Middle frontal gyrus (tissue), 1 donor: ENCODE measurements around the gene RBMS3.

ENCODE experiments used
- DNase-seq: peaks from one replicate; pipeline ENCODE4 v3.0.0-alpha.2; 2015; ENCODE audit warnings: low spot score; ENCODE audit errors: extremely low spot score

Gene RBMS3

DNA sequence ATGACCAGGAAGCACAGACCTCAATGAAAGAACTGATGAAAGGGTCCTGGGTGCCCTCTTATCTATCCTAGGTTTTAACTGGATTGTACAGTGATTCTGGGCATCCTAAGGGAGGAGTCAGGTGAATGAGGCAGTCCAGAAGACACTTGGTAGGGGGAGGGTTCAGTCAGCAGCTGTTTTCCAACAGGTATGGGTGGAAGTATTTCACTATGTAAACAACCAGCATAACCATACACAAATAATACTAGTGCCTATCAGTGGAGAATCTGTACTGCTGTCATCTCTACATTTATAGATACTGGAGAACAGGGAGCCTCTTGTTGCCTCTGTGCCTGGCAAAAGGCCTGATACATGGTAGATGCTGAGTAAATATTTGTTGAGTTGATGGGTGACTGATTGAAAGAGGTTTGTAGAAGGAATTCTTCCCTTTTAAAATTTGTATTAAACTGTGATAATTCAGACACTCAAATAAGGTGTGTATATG, 328.5 kb downstream of the RBMS3 start:
- no peak for DNase-seq

- DNase-seq, result no peak
Observed at GRCh38 chr3:29610781-29611180, 329.9 kb downstream of the RBMS3 start.

DNA sequence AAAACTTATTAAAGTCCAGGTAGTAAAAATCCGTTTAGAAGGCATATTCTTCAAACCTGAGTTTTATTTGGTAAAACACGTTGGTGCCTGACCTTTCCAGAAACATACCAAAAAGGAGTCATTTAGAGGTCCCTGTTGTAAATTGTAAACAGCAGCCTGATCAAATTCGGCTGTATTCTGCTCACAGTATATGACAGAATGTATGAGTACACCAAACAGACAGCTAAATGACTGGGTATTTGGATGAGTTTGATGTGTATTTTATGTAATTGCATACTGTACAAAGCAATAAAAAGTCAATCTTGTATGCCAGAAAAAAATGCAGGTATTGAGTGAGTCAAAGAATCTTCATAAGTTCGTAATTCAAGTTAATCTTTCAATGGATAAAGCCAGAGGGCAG, 330.4 kb downstream of the RBMS3 start:
- DNase-seq, result no peak

DNA sequence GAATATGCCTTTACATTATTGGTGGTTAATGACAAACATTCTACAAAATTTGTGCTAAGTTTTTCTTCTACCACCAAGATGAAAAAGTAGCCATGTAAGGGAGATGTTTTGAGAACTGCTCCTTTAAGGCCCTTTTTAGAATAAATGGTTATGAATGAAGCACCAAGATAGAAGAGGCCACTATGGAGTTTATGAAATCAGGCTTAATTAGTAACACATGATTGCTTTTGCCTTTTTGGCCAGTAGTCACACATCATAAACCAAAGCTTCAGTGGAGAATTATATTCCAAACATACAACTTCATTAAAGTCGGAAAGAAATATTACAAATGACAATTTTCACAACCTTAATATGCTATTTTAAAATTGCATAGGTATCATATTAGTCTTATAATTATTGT, 331.7 kb downstream of the RBMS3 start:
- DNase-seq, result no peak

DNA sequence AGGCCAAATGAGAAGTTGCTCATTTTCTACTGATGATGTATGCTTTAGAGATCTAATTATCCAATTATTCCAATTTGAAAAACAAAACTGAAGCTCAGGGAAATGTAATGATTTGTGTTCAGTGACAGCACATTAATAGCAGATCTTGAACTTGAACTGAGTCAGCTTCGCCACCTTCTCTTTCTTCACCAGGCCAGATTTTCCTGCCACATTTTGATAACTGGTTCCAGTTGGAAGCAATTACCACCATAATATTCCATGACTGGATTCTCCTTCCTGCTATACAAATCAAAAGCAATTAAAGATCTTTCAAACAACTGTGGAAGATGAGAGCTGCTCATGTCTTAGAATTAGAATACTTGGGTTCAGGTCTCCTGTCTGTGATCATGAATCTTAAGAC, 334.1 kb downstream of the RBMS3 start:
- DNase-seq, result no peak

DNA sequence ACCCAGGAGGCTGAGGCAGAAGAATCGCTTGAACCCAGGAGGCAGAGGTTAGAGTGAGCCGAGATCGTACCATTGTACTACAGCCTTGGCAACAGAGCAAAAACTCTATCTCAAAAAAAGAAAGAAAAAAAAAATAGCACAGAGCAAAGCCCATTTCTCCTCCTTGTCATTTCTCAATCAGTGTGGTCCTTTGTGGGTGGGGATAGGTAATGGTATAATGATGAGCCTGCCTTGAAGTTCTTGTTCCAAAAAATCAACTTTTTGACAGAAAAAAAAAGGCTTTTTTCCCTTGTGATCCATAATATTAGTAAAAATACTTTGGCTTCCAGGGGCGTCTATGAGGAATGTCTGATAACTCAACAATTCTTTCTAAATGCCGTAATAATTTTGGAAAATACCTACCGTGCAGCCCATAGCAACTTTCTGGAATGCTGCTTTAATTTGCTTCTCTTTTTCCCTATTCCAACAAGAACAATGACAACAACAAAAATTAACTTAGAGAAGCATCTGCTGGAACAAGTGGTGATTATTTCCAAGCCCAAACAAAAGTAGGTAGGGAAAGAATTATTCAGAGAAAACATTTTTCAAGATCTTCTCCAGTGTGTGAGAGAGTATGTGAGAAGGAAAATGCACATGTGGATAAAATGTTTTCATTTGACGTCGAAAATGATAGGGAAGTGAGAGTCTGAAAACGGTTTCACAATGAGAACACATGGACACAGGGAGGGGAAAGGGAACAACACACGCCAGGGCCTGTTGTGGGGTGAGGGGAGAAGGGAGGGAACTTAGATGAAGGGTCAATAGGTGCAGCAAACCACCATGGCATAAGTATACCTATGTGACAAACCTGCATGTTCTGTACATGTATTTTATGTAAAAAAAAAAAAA, 337.8 kb downstream of the RBMS3 start:
- no peak for DNase-seq

- no peak for DNase-seq
Observed at GRCh38 chr3:29619676-29620075, 338.8 kb downstream of the RBMS3 start.

- no peak for DNase-seq
Observed at GRCh38 chr3:29627136-29628117, 346.6 kb downstream of the RBMS3 start.

- DNase-seq, result no peak
Observed at GRCh38 chr3:29628795-29629194, 347.9 kb downstream of the RBMS3 start.

DNA sequence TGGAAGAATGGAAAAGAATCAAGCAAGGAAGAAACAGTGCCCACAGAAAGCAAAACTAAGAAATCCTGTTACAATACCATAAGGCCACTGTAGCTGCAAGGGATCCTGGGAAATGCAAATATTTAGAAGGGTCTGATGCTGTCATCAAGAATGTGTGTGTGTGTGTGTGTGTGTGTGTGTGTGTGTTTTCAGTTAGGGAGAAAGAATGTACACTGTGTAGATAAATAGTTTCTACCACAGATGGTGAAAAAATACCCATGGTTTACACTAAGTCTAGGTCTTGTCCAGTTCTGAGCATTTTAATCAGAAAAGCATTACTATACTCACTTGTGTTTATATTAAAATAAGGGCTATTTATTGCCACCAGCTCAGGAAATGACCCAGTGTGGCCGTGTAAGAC, 355.0 kb downstream of the RBMS3 start:
- DNase-seq, result no peak

- no peak for DNase-seq
Observed at GRCh38 chr3:29637068-29637467, 356.2 kb downstream of the RBMS3 start.

DNA sequence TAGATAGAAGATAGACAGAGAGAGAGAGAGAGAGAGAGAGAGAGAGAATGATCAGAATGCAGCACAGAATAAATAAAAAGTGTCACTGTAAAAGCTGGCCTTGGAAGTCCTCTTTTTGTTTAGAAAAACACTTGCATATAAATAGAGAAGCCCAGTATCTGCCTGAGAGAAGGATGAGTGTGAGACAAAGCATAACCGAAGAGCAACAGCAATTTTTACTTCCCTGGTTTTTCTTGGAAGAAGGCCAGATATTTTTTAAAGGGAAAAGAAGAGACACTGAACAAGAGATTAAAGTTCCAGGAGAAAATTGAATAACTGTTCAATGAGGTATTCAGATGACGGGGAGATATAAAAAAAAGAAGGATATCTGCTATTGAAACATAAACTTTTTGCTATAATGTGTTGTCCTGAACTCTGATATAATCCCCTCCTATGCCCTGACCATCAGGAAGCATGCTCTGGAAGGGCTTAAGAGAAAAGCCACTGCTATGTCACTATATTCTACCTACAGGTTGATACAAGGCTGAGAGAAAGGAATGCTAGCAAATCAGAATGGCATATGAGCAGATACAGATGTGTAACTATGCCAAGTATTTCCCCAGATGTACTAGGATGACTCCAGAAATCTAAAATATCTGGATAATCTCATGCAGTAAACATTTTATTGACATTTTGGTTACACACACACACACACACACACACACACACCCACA, 358.9 kb downstream of the RBMS3 start:
- no peak for DNase-seq

DNA sequence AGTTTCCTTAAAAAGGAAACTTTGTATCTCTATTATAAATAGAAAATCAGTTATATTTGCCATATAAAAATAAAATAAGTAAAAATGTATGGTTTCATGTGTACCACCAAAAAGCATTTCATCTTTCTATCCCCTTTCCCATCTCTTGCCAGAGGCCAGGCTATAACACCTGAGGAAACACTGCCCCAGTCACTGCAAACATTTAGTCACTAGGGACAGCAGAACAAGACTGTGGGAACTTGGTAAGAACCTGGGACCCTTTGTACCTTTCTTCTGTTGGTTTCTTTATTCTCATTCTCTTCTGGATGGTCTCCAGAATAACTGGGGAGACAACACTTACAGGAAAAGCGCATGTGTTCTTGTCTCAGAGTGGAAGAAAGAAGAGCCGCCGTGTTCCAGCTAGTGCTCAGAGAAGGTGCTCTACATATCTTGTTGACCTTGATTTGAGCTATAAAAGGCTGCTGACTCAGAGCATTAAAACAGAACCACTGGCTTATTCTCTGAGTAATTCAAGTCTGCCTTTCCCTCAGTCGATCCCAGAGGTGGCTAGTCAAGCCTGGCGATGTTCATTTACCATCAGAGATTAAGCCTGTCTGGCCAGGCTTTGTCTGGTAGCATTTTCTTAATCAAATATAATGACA, 361.6 kb downstream of the RBMS3 start:
- DNase-seq, result no peak

- no peak for DNase-seq
Observed at GRCh38 chr3:29643034-29643425, 362.2 kb downstream of the RBMS3 start.

DNA sequence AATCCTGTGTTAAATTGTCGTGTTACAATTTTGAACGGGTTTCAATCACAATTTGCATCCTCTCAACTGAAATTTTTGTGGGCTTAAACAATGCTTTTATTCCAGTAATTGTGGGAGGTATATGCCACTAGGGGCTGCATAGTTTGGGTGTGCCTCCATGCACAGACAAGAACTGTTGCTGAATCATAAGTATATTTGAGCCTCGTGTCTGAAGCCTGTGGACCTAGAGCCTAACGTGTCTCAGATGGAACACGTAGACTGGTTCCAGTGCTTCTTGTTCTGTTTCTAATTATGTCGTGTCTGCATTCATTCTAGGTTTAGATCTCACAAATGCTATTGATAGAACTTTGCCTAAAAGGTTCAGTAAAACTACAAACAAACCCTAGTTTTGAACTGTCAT, 363.4 kb downstream of the RBMS3 start:
- no peak for DNase-seq

DNA sequence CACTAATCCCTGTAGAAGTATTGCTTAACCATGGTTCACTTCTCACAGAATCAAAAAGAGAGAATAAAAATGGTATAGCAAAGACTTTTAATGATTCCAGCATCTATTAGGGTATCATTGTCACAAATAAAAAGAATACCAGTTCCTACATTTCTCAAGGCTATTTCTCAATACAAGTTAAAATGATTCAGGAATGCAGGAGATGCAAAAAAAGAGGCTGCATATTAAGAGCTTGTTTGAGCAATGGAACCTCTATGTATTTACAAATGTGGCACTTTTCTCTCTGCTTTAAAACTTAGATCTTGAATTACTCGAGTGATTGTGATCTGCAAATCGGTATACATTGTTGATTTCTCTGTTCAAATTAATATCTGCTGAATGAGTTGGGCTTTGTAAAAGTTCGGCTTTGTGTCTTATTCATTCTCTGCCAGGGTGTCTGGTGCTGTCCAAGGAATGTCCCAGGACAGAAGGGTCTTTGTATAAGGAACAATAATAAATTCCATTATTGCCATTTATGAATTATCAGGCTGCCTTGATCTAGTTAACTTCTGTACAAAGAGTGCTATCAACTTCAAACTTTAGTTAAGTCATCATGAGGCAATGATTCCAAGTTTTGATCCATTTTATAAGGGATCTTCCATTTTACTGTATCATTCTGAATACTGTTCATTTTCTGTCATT, 364.2 kb downstream of the RBMS3 start:
- DNase-seq, result no peak

DNA sequence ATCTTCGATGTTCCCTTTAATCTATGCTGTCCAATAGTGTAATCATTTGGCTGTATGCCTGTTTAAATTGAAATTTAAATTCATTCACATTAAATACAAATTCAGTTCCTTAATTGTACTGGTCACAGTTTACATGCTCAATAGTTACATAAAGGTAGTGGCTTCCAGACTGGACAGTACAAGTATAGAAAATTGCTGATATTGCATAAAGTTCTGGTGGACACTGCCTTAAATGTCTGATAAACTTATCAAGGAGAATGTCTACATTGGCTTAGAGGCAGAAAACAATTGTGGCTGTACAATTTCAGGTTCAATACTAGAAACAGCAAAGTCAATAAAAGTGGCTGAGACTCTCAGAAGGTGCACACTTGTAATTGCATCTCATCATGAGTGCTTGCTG, 365.2 kb downstream of the RBMS3 start:
- no peak for DNase-seq

GRCh38 chr3:29649815-29650547, 369.1 kb downstream of the RBMS3 start:
- DNase-seq, result no peak

GRCh38 chr3:29653680-29654079, 372.8 kb downstream of the RBMS3 start:
- DNase-seq, result no peak
